Measurements from ENCODE around the gene HLA-DRB1. TPM values are rescaled to one million over a fixed set of nuclear protein-coding genes. Genes with fewer than 3 reads are reported as not detected.
"Not testable (repeated sequence)": the region's sequence is repeated elsewhere in the genome, so short reads cannot be mapped to it uniquely, and the experiment has no call there.

HLA-DRB1 gene
- total RNA-seq, 1 donor from 2014 or later = 12.9 TPM

DNA sequence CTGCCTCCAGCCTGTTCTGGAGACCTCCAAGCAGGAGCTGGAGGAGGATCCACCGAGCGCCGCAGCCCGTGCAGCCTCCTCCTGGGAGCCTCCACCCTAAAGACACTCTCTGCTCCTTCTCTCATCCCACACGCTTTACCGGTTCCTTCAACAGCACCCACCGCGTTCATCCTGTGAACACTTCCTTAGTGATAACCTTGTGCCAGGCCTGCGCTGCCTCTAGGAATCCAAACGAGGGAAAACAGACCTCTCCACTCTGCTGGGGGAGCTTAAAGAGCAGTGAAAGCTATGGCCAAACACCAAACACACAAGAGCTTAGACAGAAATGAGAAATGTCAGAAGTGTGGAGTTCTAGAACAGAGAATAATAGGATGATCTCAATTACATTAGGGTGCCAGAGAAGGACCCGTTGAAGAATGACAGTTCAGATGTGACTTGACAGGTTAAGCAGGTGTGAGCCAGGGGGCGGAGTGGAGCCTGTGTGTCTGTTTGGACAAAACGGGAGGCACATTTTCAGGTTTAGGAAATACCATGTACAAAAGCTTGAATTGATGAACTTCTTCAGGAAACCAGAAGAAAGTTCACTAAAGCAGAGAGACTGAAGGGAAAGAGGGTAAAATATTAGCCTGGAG lies 31.1 kb downstream of the HLA-DRB1 start:
- no peak for DNase-seq

DNA sequence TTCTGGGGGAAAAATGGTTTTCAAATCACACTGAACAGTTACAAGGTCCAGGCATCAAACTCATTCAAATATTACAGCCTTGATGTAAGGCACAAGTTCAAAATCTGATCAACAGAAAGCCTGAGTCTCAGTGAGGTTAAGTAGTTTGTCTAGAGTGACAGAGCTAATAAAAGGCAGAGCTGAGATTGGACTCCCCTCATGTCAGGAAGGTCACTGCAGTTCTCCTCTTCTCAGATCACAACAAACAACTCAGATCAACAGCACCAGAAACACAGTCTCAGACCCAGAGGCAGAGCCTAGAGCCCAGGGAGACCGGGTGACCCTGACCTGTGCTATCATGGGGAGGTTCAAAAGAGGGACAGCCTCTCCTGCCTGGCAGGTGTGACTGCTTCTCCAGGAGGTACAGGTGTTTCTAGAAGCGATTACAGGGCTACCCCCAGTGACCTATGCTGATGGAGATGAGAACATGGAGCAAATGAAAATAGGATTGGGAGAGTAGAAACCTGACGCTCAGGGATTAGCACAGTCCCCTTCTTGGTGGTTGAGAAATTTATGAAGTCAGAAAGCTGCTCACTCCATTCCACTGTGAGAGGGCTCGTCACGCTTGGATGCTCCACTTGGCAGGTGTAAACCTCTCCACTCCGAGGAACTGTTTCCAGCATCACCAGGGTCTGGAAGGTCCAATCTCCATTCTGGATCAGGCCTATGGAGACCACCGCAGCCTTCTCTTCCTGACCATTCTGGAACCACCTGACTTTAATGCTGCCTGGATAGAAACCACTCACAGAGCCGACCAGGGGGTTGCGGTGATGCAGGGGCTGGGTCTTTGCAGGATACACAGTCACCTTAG lies 35.3 kb downstream of the HLA-DRB1 start:
- no peak for DNase-seq

DNA sequence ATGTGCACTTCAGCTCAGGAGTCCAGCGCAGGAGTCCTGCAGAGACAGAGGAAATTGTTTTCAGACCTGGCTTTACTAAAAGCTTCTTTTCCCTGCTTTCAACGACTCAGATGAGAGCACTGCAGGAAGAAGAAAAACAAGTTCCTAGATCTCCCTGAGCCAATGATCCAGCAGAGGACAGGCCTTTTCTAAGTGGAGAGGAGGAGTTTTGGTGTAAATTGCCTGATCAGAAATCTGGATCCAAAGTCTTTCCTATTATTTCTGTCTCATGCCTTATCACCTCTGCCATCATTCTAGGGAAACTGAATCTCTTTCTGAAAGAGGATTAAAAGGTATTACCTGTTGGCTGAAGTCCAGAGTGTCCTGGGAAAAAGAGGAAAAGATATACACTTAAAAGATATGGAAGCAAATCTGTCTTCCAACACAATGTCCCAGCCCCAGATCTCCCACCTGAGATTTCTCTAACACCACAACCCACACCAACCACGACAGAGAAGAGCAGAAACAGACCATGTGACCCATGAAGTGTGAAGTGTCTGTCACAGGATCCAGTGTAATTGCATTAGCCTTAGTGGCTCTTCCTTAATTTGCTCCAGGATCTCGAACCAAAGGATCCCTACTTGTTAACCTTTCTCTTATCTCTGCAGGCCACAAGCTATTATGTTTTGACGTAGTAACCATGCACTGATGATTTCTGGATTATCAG lies 36.5 kb downstream of the HLA-DRB1 start:
- DNase-seq = no peak

DNA sequence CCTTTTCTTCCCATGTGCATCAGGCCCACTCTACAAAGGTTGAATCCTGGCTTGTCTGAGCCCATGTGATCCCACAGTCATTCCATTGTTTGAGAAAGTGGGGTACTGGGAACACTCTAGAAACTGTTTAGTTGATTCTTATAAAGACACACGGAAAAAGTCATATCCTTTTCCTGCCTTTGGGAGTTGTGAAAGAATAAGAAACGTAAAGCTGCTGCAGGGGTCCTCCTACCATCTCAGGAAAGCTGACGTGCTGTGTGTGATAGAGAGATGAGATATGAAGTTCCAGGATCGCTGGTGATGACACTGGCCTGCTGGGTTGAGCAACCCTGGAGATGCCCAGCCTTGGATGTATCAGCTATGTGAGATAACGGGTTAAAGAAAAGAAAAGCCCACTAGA lies 38.2 kb downstream of the HLA-DRB1 start:
- no peak for DNase-seq

DNA sequence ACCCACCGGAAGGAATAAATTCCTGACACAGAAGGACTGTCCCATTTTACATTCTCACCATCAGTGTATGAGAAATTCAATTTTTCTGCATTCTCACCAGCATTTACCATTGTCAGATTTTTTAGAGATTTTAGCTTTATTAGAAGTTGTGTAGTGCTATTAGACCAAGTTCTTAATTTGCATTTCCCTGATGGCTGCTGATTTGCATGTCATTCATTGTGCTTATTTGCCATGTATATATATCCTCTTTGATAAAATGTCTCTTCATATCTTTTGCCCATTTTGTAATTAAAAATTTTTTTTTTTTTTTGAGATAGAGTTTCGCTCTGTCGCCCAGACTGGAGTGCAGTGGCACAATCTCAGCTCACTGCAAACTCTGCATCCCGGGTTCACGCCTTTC lies 49.8 kb downstream of the HLA-DRB1 start:
- no peak for DNase-seq

DNA sequence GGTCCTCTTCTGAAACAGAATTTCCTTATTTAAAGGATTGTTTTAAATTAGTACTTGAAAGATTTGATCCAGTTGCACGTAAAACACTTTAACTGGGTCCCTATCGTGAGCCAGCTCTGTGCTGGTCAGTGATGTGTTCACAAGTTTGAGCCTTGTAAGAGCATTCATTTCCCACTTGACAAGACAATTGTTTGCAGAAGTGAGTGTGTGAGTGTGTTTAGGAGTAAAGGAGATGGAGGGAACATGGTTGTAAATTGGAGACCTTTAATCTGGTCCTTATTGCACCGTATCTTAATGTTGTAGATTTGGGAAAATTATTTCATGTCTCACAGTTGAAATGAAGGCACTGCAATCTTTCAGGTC lies 59.2 kb downstream of the HLA-DRB1 start:
- DNase-seq = not testable (repeated sequence)

DNA sequence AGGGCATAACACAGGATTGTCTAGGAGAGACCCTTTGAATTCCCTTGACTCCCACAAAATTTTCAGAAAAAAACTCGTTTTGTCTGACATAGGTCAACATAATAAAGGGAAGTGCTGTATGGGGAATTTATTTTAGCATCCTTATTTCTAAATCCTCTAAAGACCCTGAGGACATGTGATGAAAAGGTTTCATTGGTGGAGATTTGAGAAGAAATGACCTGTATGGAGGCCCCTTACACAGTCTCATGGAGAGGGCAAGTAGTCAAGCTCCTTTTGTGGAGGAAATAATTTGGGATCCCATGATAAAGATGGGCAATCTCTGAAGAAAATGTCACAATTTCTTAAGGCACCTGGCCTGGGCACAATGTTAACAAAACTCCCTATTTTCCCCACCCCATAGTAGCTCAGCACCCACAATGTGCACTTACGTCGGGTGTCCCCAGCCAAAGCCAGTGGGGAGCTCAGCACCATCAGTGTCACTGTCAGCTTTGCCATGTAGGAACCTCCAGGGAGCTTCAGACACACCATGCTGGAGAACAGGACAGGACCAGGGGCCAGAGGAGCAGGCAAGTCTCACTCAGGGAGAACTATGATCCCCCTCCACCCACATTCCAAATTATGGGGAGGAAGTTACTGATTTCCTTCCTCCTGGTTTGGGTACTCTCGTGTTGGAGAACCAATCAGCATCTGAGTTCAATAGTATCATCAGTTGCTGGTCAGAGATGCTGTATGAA lies 59.8 kb downstream of the HLA-DRB1 start, which contains the start of gene HLA-DRB5:
Gene HLA-DRB5, minus strand, starts transcription at position 591 of the 734 bp plus-strand sequence. Its CDS starts 63 bp downstream, at position 528.
- no peak for DNase-seq

Small RNA genes within 50 kb of the gene (small RNA-seq; reads per million reads assigned to genes)
- not detected for gene RNU1-61P (ENCODE audit: low replicate concordance)

Other genes with a start within 250 kb of the HLA-DRB1 start
- not detected for gene TSBP1, start 217.9 kb downstream of the HLA-DRB1 start, total RNA-seq
- gene BTNL2, start 182.7 kb downstream of the HLA-DRB1 start, total RNA-seq = not detected
- 43.7 TPM for gene HLA-DRA, start 150.0 kb downstream of the HLA-DRB1 start, total RNA-seq
- gene HLA-DRB5, start 59.6 kb downstream of the HLA-DRB1 start, total RNA-seq = 0.31 TPM
- gene HLA-DQA1, start 47.6 kb upstream of the HLA-DRB1 start, total RNA-seq = not detected
- gene HLA-DQB1, start 76.8 kb upstream of the HLA-DRB1 start, total RNA-seq = not detected
- gene HLA-DQA2, start 151.5 kb upstream of the HLA-DRB1 start, total RNA-seq = 0.31 TPM
- gene HLA-DQB2, start 173.7 kb upstream of the HLA-DRB1 start, total RNA-seq = not detected
- gene HLA-DOB, start 227.2 kb upstream of the HLA-DRB1 start, total RNA-seq = 1.4 TPM
- gene TAP2, start 248.9 kb upstream of the HLA-DRB1 start, total RNA-seq = 6.2 TPM

Measured in tongue (tissue), 3 donors.